GM19467 (cell line): Measurements from ENCODE around the gene BDH1.
"Not testable (repeated sequence)": the region's sequence is repeated elsewhere in the genome, so short reads cannot be mapped to it uniquely, and the experiment has no call there.

Experiments used
- ATAC-seq: cut with Tn5 transposase; IDR thresholded peaks from one replicate; pipeline ENCODE4 v1.9.1; 2021; ENCODE audit warnings: mild to moderate bottlenecking, moderate library complexity; ENCODE audit not compliant: unreplicated experiment

Gene BDH1

DNA sequence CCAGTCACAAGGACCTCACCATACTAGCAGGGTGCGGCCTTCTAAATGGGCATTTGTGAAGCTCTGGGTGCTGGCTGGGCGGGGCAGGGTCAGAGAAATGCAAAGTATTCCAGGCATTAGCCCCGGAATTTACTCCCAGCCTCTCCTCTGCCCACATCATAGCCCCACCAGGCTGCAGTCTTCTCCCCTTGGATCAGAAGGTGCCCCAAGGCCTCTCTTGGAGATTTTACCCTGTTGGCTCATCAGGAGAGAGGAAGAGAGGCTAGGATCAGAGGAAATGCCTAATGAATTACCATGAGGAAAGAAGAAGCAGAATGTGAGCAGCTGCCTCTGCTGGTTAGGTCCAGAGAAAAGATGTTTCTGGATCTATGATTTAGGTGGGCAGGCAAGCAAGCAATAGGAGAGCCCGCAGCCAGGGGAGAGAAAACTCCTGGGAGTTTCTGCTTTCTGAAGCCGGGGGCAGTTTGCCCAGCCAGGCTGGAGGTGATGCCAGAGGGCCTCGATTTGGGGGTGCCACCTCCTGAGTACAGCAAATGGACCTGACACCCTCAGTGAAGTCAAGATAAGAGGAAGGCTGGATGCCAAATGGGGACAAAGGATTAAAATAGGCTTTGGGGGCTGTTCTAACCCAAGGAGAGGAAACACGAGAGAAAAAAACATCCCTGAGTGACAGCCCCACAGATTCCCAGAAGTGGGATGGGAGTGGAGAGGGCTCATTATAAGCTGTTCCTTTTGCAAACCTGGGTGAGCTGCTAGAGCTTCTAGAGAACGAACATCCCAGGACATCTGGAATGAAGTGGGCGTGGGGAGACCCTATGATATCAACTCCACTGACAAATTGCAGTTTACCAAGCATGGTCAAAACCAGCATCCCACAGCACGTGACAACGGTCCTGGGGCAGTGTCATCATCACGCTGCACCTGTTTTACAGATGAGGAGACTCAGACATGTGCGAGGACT lies 65.4 kb downstream of the BDH1 start:
- no peak for ATAC-seq

- ATAC-seq, result no peak
Measured at GRCh38 chr3:197487911-197488391, 67.8 kb downstream of the BDH1 start.

- ATAC-seq, result no peak
Measured at GRCh38 chr3:197486861-197487260, 68.9 kb downstream of the BDH1 start.

DNA sequence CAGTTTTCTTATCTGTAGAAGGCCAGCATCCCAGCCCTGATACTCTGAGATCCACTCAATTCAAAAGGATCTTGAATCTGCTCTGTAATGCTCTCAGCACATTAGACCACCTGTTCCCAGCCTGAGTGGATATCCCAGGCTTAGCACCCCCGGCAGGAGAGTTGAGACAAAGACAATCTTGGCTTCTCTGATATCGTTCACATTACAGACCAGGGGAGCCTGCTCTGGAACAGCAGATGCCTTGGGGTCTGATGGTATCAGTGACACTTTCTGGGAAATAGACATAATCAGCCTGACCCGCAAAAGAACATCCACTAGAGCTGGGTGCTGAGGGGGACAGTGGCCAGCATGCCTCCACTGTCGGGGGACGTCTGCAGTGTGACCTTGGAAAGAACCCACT lies 70.6 kb downstream of the BDH1 start:
- ATAC-seq, result no peak

GRCh38 chr3:197484204-197484901 lies 71.4 kb downstream of the BDH1 start:
- no peak for ATAC-seq

- no peak for ATAC-seq
Measured at GRCh38 chr3:197482001-197482400, 73.8 kb downstream of the BDH1 start.

DNA sequence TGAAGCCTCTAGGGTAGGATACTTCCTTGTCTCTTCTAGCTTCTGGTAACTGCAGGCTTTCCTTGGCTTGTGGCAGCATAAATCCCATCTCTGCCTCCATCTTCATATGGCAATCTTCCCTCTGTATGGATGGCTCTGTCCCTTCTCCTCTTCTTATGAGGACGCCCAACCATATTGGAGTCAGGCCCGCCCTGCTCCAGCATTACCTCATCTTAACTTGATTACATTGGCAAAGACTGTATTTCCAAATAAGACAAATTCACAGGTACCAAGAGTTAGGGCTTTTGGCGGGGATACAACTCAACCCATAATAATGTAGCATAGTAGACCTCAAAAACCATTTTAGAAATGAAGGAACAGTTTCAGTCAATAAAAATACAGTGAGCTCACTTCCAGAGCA lies 75.4 kb downstream of the BDH1 start:
- ATAC-seq, result no peak

- no peak for ATAC-seq
Measured at GRCh38 chr3:197478746-197479668, 76.8 kb downstream of the BDH1 start.

- ATAC-seq, result not testable (repeated sequence)
Measured at GRCh38 chr3:197477816-197478215, 78.0 kb downstream of the BDH1 start.

GRCh38 chr3:197475997-197476525 lies 79.7 kb downstream of the BDH1 start:
- no peak for ATAC-seq

DNA sequence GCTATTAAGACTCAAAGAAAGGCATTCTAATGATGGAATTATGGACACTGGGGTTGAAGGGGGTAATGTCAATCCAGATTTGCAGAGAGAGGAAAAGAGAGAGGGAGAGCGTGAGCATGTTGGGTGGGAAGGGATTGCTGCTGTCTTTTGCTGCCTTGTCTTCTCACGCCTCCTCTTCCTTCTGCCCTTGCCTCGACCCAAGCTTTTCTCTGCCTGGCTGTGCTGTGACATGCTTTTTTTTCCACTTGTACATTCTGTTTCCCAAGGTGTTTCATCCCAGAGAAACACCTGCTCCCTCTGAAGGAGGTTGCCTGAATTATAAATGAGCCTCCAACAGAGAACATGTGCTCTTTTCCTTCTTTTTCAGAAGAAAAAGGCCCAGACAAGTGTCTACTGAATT lies 80.3 kb downstream of the BDH1 start:
- ATAC-seq, result no peak

DNA sequence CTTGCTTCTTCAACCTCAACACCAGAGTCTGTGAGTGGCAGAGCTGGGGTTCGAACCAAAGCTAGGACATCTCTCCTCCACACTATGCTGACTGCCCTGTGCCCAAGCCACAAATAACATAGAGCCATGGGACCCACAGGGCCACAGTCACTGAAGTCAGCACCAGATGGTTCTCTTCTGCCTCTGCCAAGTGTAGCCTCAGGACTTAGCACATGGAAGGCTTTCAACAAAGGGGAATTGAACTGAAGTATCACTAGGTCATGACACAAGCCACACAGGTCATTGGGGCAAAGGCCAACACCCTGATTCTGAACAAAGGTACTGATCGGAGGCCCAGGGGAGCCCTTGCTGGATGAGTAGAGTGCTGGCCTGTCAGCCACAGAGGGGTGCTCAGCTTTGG lies 83.6 kb downstream of the BDH1 start:
- ATAC-seq, result no peak

DNA sequence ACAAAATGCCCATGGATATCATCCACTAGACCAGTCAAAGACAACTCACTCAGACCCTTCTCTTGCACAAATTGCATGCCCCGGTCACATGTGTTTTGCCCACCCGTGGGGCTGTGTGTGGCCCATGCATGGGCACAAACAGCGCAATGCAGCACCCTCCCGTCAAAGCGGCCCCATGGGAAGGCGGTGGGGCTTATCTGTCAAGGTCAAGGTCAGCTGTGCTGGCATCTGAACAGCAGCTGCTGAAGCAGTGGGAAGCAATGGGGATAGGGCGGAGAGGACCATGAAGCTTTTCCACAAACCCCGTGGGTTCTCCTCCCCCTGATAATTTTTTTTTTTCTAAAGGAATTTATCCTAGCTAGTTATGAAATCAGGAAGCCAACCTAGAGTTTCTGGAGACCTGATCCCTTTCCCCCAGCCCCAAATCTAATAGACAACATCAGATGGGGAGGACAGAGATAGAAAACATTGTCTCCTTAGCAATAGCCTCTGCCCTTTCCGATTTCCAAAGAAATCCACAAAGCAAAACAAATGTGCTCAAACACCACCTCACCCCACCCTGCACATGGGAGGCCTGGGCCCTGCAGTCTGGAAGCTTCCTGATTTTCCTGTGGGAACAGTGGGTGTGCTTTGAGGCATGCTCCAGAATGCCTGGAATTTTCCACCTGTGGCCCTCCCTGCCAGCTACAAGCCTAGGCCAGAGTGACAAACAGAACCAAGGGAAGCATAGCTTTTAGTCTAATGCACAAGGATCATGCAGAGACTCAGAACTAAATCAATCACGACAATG lies 84.4 kb downstream of the BDH1 start:
- no peak for ATAC-seq

GRCh38 chr3:197468866-197469382 lies 86.8 kb downstream of the BDH1 start:
- no peak for ATAC-seq

DNA sequence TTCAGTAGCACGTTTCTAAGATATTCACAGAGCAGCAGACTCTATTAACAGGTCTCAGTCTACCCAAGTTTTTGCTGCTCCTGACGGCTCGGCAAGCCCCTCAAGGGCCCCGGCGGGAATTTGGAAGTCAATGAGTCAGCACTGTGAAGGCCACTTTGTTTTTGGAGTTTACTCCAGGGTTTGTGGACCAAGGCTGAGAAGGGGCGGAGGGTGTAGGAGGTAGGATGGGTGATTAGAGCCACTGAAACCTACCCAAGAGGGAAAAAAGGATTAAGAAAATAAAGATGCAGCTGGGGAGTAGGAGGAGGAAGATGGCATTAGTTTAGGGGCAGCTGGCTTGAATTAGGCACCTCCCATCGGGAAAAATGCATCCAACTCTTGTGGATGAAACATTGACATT lies 87.6 kb downstream of the BDH1 start:
- no peak for ATAC-seq

GRCh38 chr3:197466586-197467399 lies 89.0 kb downstream of the BDH1 start:
- ATAC-seq, result no peak

- no peak for ATAC-seq
Measured at GRCh38 chr3:197465996-197466549, 89.7 kb downstream of the BDH1 start.

- no peak for ATAC-seq
Measured at GRCh38 chr3:197465197-197465995, 90.4 kb downstream of the BDH1 start.
